Measurements from ENCODE around the gene P3H2. TPM values are rescaled to one million over a fixed set of nuclear protein-coding genes. Genes with fewer than 3 reads are reported as not detected.

P3H2 gene
- total RNA-seq, 1 experiment from 2014 or later: 82.2 TPM

DNA sequence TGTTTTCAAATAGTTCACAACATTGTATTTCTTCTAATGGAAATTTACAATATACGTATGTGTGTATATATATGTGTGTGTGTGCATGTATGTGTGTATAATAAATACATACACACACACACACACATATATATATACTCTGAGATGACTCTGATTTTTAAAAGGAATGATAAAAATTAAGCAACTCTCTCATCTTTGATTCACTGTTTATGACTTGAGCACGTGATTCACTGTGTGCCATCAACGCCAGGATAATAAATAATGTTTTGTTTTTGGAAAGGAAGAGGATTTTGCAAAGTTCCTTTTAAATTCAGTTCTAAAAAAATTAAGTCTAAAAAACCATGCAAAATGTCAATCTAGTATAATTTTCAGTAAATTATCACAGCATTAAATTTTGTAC, 132.4 kb downstream of the P3H2 start:
- Histone ChIP-seq H3K27ac (ENCODE audit: low read length) (no peak overlapping the region), H3K36me3 (ENCODE audit: control insufficient read depth, insufficient read depth, low read length) (peaks cover 4% of the 10 kb centered on the region; the same call in 1 of the 2 replicates), H3K27me3 (ENCODE audit: control insufficient read depth, insufficient read depth, low read length) (no peaks in the 10 kb centered on the region), H3K9me3 (ENCODE audit: control insufficient read depth, insufficient read depth, low read depth, low read length) (no peaks in the 10 kb centered on the region), H3K4me3 (ENCODE audit: low read depth in 2 of 2, low read length in 2 of 2) (no peak overlapping the region), H3K4me1 (ENCODE audit: control insufficient read depth, insufficient read depth, low read length) (no peaks in the 10 kb centered on the region)
- no peak for ATAC-seq
- intact Hi-C loops (cut with micrococcal nuclease; ENCODE audit: unreplicated experiment): no loop called here
- in situ Hi-C loops (cut with HindIII; ENCODE audit: low pct_unique_long_range_greater_than_20kb, low sequenced_read_pairs): no loop called here
- POLR2A ChIA-PET: no interaction called here
- TF ChIP-seq, protein P1, sequence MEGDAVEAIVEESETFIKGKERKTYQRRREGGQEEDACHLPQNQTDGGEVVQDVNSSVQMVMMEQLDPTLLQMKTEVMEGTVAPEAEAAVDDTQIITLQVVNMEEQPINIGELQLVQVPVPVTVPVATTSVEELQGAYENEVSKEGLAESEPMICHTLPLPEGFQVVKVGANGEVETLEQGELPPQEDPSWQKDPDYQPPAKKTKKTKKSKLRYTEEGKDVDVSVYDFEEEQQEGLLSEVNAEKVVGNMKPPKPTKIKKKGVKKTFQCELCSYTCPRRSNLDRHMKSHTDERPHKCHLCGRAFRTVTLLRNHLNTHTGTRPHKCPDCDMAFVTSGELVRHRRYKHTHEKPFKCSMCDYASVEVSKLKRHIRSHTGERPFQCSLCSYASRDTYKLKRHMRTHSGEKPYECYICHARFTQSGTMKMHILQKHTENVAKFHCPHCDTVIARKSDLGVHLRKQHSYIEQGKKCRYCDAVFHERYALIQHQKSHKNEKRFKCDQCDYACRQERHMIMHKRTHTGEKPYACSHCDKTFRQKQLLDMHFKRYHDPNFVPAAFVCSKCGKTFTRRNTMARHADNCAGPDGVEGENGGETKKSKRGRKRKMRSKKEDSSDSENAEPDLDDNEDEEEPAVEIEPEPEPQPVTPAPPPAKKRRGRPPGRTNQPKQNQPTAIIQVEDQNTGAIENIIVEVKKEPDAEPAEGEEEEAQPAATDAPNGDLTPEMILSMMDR (IDR thresholded peaks at IDR 0.05): no peak
- no peak for TF ChIP-seq POLR2AphosphoS5 (IDR thresholded peaks at IDR 0.05; ENCODE audit: low read depth, low read length)
- DNase-seq (ENCODE audit: low read depth, low spot score): no peak
- no TSS peak for BruUV-seq (replicated peaks)
- CTCF ChIA-PET: no interaction called here

DNA sequence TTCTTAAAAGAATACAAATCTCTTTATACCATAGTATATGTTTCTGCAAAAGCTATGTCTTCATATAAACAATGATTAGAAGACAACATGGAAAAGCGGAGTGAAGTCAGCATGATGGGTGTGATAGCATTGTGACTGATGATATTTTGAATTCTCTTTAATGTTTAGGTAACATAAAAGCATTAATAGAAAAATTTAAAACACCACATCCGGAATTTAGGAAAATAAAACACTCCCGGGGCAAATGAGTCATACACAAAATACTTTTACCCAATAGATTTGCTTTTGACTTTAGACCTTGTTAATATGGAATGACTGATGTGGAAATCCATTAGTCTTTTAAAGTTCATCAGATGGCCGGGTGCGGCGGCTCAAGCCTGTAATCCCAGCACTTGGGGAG, 134.7 kb downstream of the P3H2 start:
- H3K9me3 ChIP-seq (ENCODE audit: control insufficient read depth, insufficient read depth, low read depth, low read length): no peaks in the 10 kb centered on the region
- DNase-seq (ENCODE audit: low read depth, low spot score) (no peak), ATAC-seq (no peak)
- H3K36me3 ChIP-seq (ENCODE audit: control insufficient read depth, insufficient read depth, low read length): peaks cover 4% of the 10 kb centered on the region; the same call in 1 of the 2 replicates
- H3K27ac ChIP-seq (ENCODE audit: low read length): no peak overlapping the region
- H3K4me1 ChIP-seq (ENCODE audit: control insufficient read depth, insufficient read depth, low read length): peaks cover 11% of the 10 kb centered on the region; the same call in 1 of the 2 replicates
- H3K4me3 ChIP-seq (ENCODE audit: low read depth in 2 of 2, low read length in 2 of 2): no peak overlapping the region
- ChIA-PET CTCF (no interaction called here), POLR2A (no interaction called here)
- intact Hi-C loops (cut with micrococcal nuclease; ENCODE audit: unreplicated experiment): no loop called here
- no peak for TF ChIP-seq POLR2AphosphoS5 (IDR thresholded peaks at IDR 0.05; ENCODE audit: low read depth, low read length)
- BruUV-seq (replicated peaks): no TSS peak
- in situ Hi-C loops (cut with HindIII; ENCODE audit: low pct_unique_long_range_greater_than_20kb, low sequenced_read_pairs): no loop called here
- no peaks in the 10 kb centered on the region for H3K27me3 ChIP-seq (ENCODE audit: control insufficient read depth, insufficient read depth, low read length)

DNA sequence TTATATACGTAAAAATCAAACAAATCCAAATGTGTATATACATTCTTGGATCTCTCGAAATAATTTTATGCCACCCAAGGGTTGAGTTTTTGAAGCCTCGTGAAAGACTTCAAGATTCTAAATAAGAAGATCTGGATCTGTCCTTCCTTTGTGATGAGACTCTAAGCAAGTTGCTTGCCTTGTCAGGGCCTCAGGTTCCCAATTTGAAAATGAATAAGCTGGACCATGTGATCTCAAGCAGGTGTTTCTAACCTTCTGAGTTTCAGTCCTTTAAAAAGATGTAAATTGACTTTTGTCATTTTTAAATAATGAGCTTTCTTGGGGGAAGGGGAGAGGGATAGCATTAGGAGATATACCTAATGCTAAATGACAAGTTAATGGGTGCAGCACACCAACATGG, 137.1 kb downstream of the P3H2 start:
- DNase-seq (ENCODE audit: low read depth, low spot score): no peak
- in situ Hi-C loops (cut with HindIII; ENCODE audit: low pct_unique_long_range_greater_than_20kb, low sequenced_read_pairs): no loop called here
- Histone ChIP-seq H3K4me3 (ENCODE audit: low read depth in 2 of 2, low read length in 2 of 2) (no peak overlapping the region), H3K4me1 (ENCODE audit: control insufficient read depth, insufficient read depth, low read length) (peaks cover 11% of the 10 kb centered on the region; the same call in 1 of the 2 replicates), H3K27me3 (ENCODE audit: control insufficient read depth, insufficient read depth, low read length) (no peaks in the 10 kb centered on the region), H3K36me3 (ENCODE audit: control insufficient read depth, insufficient read depth, low read length) (peaks cover 4% of the 10 kb centered on the region; the same call in 1 of the 2 replicates), H3K27ac (ENCODE audit: low read length) (no peak overlapping the region), H3K9me3 (ENCODE audit: control insufficient read depth, insufficient read depth, low read depth, low read length) (no peaks in the 10 kb centered on the region)
- intact Hi-C loops (cut with micrococcal nuclease; ENCODE audit: unreplicated experiment): no loop called here
- ChIA-PET POLR2A (no interaction called here), CTCF (no interaction called here)
- BruUV-seq (replicated peaks): no TSS peak
- no peak for TF ChIP-seq POLR2AphosphoS5 (IDR thresholded peaks at IDR 0.05; ENCODE audit: low read depth, low read length)
- no peak for TF ChIP-seq SIN3A (IDR thresholded peaks at IDR 0.05; ENCODE audit: borderline replicate concordance, insufficient read depth, low read depth, low read length)
- TF ChIP-seq, protein P2, sequence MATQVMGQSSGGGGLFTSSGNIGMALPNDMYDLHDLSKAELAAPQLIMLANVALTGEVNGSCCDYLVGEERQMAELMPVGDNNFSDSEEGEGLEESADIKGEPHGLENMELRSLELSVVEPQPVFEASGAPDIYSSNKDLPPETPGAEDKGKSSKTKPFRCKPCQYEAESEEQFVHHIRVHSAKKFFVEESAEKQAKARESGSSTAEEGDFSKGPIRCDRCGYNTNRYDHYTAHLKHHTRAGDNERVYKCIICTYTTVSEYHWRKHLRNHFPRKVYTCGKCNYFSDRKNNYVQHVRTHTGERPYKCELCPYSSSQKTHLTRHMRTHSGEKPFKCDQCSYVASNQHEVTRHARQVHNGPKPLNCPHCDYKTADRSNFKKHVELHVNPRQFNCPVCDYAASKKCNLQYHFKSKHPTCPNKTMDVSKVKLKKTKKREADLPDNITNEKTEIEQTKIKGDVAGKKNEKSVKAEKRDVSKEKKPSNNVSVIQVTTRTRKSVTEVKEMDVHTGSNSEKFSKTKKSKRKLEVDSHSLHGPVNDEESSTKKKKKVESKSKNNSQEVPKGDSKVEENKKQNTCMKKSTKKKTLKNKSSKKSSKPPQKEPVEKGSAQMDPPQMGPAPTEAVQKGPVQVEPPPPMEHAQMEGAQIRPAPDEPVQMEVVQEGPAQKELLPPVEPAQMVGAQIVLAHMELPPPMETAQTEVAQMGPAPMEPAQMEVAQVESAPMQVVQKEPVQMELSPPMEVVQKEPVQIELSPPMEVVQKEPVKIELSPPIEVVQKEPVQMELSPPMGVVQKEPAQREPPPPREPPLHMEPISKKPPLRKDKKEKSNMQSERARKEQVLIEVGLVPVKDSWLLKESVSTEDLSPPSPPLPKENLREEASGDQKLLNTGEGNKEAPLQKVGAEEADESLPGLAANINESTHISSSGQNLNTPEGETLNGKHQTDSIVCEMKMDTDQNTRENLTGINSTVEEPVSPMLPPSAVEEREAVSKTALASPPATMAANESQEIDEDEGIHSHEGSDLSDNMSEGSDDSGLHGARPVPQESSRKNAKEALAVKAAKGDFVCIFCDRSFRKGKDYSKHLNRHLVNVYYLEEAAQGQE (IDR thresholded peaks at IDR 0.05; ENCODE audit: insufficient read depth in 1 of 2, low read depth in 2 of 2, low read length in 1 of 2): no peak
- TF ChIP-seq, protein P1 (IDR thresholded peaks at IDR 0.05): no peak
- no peak for TF ChIP-seq TCF7L2 (IDR thresholded peaks at IDR 0.05; ENCODE audit: low read depth, low read length)
- no peak for ATAC-seq

Data from Panc1 (cell line).